Astrocyte (in vitro differentiated cells and primary cell): Measurements from ENCODE around the gene GP9. TPM values are rescaled to one million over a fixed set of nuclear protein-coding genes. Genes with fewer than 3 reads are reported as not detected.

ENCODE experiments used
- DNase-seq: peaks from one replicate; pipeline ENCODE4 v3.0.0-alpha.2; 2010; ENCODE audit warnings: low read depth
- FAIRE-seq: peaks from 2 replicates; lab custom pipeline; 2011; peaks lifted over from hg19 to GRCh38; lab: Jason Lieb, UNC
- H2AFZ ChIP-seq: 2 replicates; pipeline ENCODE4 v1.6.0; 2012; ENCODE audit warnings: low read depth, low read length, inconsistent platforms
- H3K27ac ChIP-seq: 2 replicates; pipeline ENCODE4 v1.5.1; 2011; ENCODE audit warnings: low read depth, low read length, inconsistent platforms
- H3K27me3 ChIP-seq: 2 replicates; pipeline ENCODE4 v1.6.0; 2011; ENCODE audit warnings: low read length, inconsistent platforms; ENCODE audit not compliant: insufficient read depth
- H3K36me3 ChIP-seq: 2 replicates; pipeline ENCODE4 v1.5.1; 2011; ENCODE audit warnings: low read length, inconsistent platforms; ENCODE audit not compliant: insufficient read depth
- H3K4me1 ChIP-seq: 2 replicates; pipeline ENCODE4 v1.5.1; 2011; ENCODE audit warnings: low read length, inconsistent platforms; ENCODE audit not compliant: insufficient read depth
- H3K4me2 ChIP-seq: 2 replicates; pipeline ENCODE4 v1.6.0; 2012; ENCODE audit warnings: low read length, inconsistent platforms
- H3K4me3 ChIP-seq: 2 replicates; pipeline ENCODE4 v1.5.1; 2011; ENCODE audit warnings: low read depth, mild to moderate bottlenecking, low read length, inconsistent platforms; ENCODE audit not compliant: insufficient read depth
- H3K79me2 ChIP-seq: 2 replicates; pipeline ENCODE4 v1.6.0; 2012; ENCODE audit warnings: mild to moderate bottlenecking, low read length, inconsistent platforms; ENCODE audit not compliant: insufficient read depth
- H3K9ac ChIP-seq: 2 replicates; pipeline ENCODE4 v1.6.0; 2012; ENCODE audit warnings: mild to moderate bottlenecking, low read length, inconsistent platforms
- H3K9me3 ChIP-seq: 2 replicates; pipeline ENCODE4 v1.5.1; 2012; ENCODE audit warnings: low read depth, mild to moderate bottlenecking, low read length, inconsistent platforms; ENCODE audit not compliant: insufficient read depth
- H4K20me1 ChIP-seq: 2 replicates; pipeline ENCODE4 v1.6.0; 2012; ENCODE audit warnings: low read length, inconsistent platforms; ENCODE audit not compliant: insufficient read depth
- H3K27ac Mint-ChIP-seq: one replicate; pipeline ENCODE4 v1.8.0; 2021; ENCODE audit warnings: mild to moderate bottlenecking, mixed read lengths; ENCODE audit not compliant: unreplicated experiment
- H3K27me3 Mint-ChIP-seq: one replicate; pipeline ENCODE4 v1.8.0; 2021; ENCODE audit warnings: low read depth, mixed read lengths; ENCODE audit not compliant: unreplicated experiment
- H3K36me3 Mint-ChIP-seq: one replicate; pipeline ENCODE4 v1.8.0; 2021; ENCODE audit warnings: low read depth, mixed read lengths; ENCODE audit not compliant: unreplicated experiment
- H3K4me1 Mint-ChIP-seq: one replicate; pipeline ENCODE4 v1.8.0; 2021; ENCODE audit warnings: low read depth, mixed read lengths; ENCODE audit not compliant: unreplicated experiment
- H3K4me3 Mint-ChIP-seq: one replicate; pipeline ENCODE4 v1.8.0; 2021; ENCODE audit warnings: mild to moderate bottlenecking, moderate library complexity, mixed read lengths; ENCODE audit not compliant: unreplicated experiment
- H3K9me3 Mint-ChIP-seq: one replicate; pipeline ENCODE4 v1.8.0; 2021; ENCODE audit warnings: mild to moderate bottlenecking, mixed read lengths; ENCODE audit not compliant: unreplicated experiment
- CTCF ChIP-seq: IDR thresholded peaks from 2 replicates; pipeline ENCODE4 v1.5.1; 2011; ENCODE audit warnings: low read depth, mild to moderate bottlenecking, inconsistent platforms, low read length, moderate library complexity; ENCODE audit not compliant: insufficient read depth
- EZH2 ChIP-seq: IDR thresholded peaks from 2 replicates; pipeline ENCODE4 v1.6.1; 2012; ENCODE audit warnings: mild to moderate bottlenecking, low read length, inconsistent platforms; ENCODE audit not compliant: insufficient read depth
- total RNA-seq: library from RNA; stranded (reverse); gene quantifications from 2 replicates; pipeline ENCODE4 v1.2.1, GENCODE V29; 2021

Gene GP9
- total RNA-seq, 1 donor from 2014 or later: not detected

- H3K4me1 Mint-ChIP-seq: peaks cover 14% of the 10 kb centered on the region
- H3K27ac ChIP-seq: no peak overlapping the region
Measured at GRCh38 chr3:129016720-129017483, 43.7 kb upstream of the GP9 start.

GRCh38 chr3:129017484-129017899 is 43.1 kb upstream of the GP9 start:
- no peak overlapping the region for H3K27ac ChIP-seq
- H3K36me3 ChIP-seq: no peaks in the 10 kb centered on the region
- no peak overlapping the region for H2AFZ ChIP-seq
- no peak for FAIRE-seq
- peaks cover 2% of the 10 kb centered on the region for H3K27me3 Mint-ChIP-seq
- no peak overlapping the region for H3K4me2 ChIP-seq
- peaks cover 5% of the 10 kb centered on the region for H3K4me1 ChIP-seq
- no peak overlapping the region for H3K4me3 Mint-ChIP-seq
- no peaks in the 10 kb centered on the region for H3K79me2 ChIP-seq
- H3K4me1 Mint-ChIP-seq: peaks cover 14% of the 10 kb centered on the region
- peaks cover 5% of the 10 kb centered on the region for H3K27me3 ChIP-seq
- no peak overlapping the region for H3K9ac ChIP-seq
- H4K20me1 ChIP-seq: no peaks in the 10 kb centered on the region
- H3K27ac Mint-ChIP-seq: no peak overlapping the region
- H3K36me3 Mint-ChIP-seq: peaks cover 3% of the 10 kb centered on the region
- peaks cover 2% of the 10 kb centered on the region for H3K9me3 ChIP-seq
- peaks cover 1% of the 10 kb centered on the region for H3K9me3 Mint-ChIP-seq
- TF ChIP-seq EZH2 (no peak), CTCF (no peak)
- no peak overlapping the region for H3K4me3 ChIP-seq
- DNase-seq: no peak

More at GRCh38 chr3:129016720-129017483, 43.7 kb upstream of the GP9 start:
- Histone ChIP-seq H2AFZ (no peak overlapping the region), H4K20me1 (no peaks in the 10 kb centered on the region), H3K27me3 (peaks cover 5% of the 10 kb centered on the region), H3K36me3 (no peaks in the 10 kb centered on the region), H3K4me2 (no peak overlapping the region), H3K79me2 (no peaks in the 10 kb centered on the region), H3K4me3 (no peak overlapping the region), H3K9ac (no peak overlapping the region), H3K9me3 (peaks cover 2% of the 10 kb centered on the region), H3K4me1 (peaks cover 5% of the 10 kb centered on the region)
- Mint-ChIP-seq H3K27me3 (peaks cover 2% of the 10 kb centered on the region), H3K9me3 (peaks cover 1% of the 10 kb centered on the region), H3K4me3 (no peak overlapping the region), H3K27ac (no peak overlapping the region), H3K36me3 (no peaks in the 10 kb centered on the region)
- FAIRE-seq (no peak), DNase-seq (peak; percentile 18)
- TF ChIP-seq CTCF (no peak), EZH2 (no peak)

- no peaks in the 10 kb centered on the region for H3K79me2 ChIP-seq
- no peak overlapping the region for H3K4me3 Mint-ChIP-seq
- TF ChIP-seq EZH2 (no peak), CTCF (no peak)
- DNase-seq: no peak
- no peak overlapping the region for H3K9ac ChIP-seq
- no peak for FAIRE-seq
- H3K4me1 Mint-ChIP-seq: peaks cover 14% of the 10 kb centered on the region
- H3K4me3 ChIP-seq: no peak overlapping the region
- H3K27me3 ChIP-seq: peaks cover 5% of the 10 kb centered on the region
- peaks cover 3% of the 10 kb centered on the region for H3K36me3 Mint-ChIP-seq
- no peak overlapping the region for H2AFZ ChIP-seq
- H3K27me3 Mint-ChIP-seq: peaks cover 4% of the 10 kb centered on the region
- peaks cover 2% of the 10 kb centered on the region for H3K9me3 ChIP-seq
- no peak overlapping the region for H3K27ac ChIP-seq
- peaks cover 5% of the 10 kb centered on the region for H3K4me1 ChIP-seq
- H4K20me1 ChIP-seq: no peaks in the 10 kb centered on the region
- no peaks in the 10 kb centered on the region for H3K36me3 ChIP-seq
- no peak overlapping the region for H3K27ac Mint-ChIP-seq
- H3K9me3 Mint-ChIP-seq: peaks cover 1% of the 10 kb centered on the region
- no peak overlapping the region for H3K4me2 ChIP-seq
Measured at GRCh38 chr3:129018271-129018670, 42.3 kb upstream of the GP9 start.
